Fibroblast of the aortic adventitia (primary cell): ENCODE measurements around the gene CEP112. TPM values are rescaled to one million over a fixed set of nuclear protein-coding genes. Genes with fewer than 3 reads are reported as not detected.
"Not testable (repeated sequence)": the region's sequence is repeated elsewhere in the genome, so short reads cannot be mapped to it uniquely, and the experiment has no call there.

Source experiments
- DNase-seq: peaks from one replicate; pipeline ENCODE4 v3.0.0-alpha.2; 2010; ENCODE audit warnings: low read depth
- H3K4me3 ChIP-seq: 2 replicates; pipeline ENCODE4 v1.5.1; 2011; ENCODE audit warnings: low read depth, mild to moderate bottlenecking, control low read depth, low read length, moderate library complexity
- CTCF ChIP-seq: IDR thresholded peaks from 2 replicates; pipeline ENCODE4 v1.5.1; 2011; ENCODE audit warnings: mild to moderate bottlenecking, low read length, control low read depth, inconsistent platforms; ENCODE audit not compliant: insufficient read depth
- total RNA-seq: library from RNA; depleted of rRNA; stranded (reverse); fragments of >200 nt; gene quantifications from 2 replicates; pipeline ENCODE4 v1.2.3, GENCODE V29; 2012; ENCODE audit warnings: low replicate concordance

Gene CEP112
- total RNA-seq, 1 donor = 7.2 TPM

GRCh38 chr17:66089764-66090163 is 102.2 kb downstream of the CEP112 start:
- H3K4me3 ChIP-seq = no peak overlapping the region
- TF ChIP-seq CTCF = no peak
- DNase-seq = no peak

GRCh38 chr17:66088173-66088572 is 103.8 kb downstream of the CEP112 start:
- no peak for DNase-seq
- no peak overlapping the region for H3K4me3 ChIP-seq
- TF ChIP-seq CTCF = no peak

DNA sequence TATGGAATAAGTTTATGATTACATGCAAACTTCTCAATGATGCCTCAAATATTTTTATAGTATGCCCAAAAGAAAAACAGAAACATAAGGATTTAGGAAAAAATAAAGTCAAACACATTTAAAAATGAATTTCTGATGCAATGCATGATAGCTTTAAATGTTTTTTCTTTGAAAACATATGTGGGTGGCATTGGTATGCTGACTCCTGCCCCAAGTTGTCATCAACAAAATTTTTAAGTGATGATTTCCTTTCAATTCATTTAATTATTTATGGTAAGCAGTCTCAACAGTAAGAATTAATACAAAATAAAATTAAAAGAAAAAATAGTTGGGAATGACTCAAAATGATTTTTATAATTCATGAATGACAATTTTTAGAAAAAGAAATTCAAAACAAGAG is 104.9 kb downstream of the CEP112 start:
- no peak for TF ChIP-seq CTCF
- no peak overlapping the region for H3K4me3 ChIP-seq
- peak; percentile 28 for DNase-seq

DNA sequence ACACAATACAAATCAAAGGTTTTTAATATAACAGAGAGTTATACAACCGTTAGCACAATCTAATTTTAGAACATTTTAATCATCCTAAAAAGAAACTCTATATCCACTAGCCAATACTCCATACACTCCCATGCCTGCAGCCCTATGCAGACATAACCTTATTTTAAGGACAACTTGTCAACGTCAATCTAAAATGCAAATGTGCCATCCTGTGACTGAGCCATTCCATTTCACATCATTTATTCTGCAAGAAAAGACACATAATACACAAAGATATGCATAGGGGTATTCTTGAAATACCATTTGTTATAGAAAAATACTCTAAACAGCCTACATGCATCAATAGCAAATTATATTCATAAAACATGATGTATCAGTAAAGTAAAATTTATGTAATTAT is 106.7 kb downstream of the CEP112 start:
- H3K4me3 ChIP-seq = no peak overlapping the region
- no peak for DNase-seq
- TF ChIP-seq CTCF = no peak

DNA sequence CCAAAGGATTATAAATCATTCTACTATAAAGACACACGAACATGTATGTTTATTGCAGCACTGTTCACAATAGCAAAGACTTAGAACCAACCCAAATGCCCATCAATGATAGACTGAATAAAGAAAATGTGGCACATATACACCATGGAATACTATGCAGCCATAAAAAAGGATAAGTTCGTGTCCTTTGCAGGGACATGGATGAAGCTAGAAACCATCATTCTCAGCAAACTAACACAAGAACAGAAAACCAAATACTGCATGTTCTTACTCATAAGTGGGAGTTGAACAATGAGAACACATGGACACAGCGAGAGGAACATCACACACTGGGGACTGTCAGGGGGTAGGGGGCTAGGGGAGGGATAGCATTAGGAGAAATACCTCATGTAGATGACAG is 111.3 kb downstream of the CEP112 start:
- not testable (repeated sequence) for H3K4me3 ChIP-seq, DNase-seq

- H3K4me3 ChIP-seq = no peak overlapping the region
- no peak for DNase-seq
- no peak for TF ChIP-seq CTCF
Observed at GRCh38 chr17:66076546-66077190, 115.3 kb downstream of the CEP112 start.

DNA sequence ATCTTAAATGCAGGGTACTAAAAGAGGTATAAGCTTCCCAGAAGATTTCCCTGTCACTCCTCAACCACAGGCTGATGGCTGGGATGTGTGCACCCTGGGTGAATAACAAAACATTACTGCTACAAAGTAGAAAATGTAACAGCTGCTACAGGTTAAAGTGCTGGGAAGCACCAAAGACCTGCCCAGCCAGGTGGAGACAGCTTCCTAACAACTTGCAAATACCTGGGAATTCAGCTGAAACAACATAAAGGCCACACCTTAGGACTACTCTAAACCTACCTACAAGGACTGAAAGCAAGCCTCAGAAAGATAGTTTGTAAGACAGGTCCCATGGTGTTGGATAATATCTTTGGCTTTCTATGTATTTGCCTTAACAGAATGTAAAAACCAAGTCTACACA is 118.5 kb downstream of the CEP112 start:
- no peak for TF ChIP-seq CTCF
- no peak for DNase-seq
- no peak overlapping the region for H3K4me3 ChIP-seq
